Activated CD8-positive, alpha-beta T cell treated with anti-CD3 and anti-CD28 coated beads, Interleukin-2, amount 10 ng/mL, durations not matched to agents 7 days and 5 days (primary cell): ENCODE measurements around the gene MYBPC2. TPM values are rescaled to one million over a fixed set of nuclear protein-coding genes. Genes with fewer than 3 reads are reported as not detected.
"Not testable (repeated sequence)": the region's sequence is repeated elsewhere in the genome, so short reads cannot be mapped to it uniquely, and the experiment has no call there.

Experiments used
- ATAC-seq: fragments of 150-1000 bp; cut with Tn5 transposase; one replicate; pipeline ENCODE4 v1.10.0; 2021; ENCODE audit warnings: moderate library complexity
- CTCF ChIA-PET: fragments of 350-600 bp; sonication (Branson Sonifier 250); formaldehyde crosslinking; loops from one replicate; lab custom pipeline; 2021; ENCODE audit warnings: antibody characterized with exemption; lab: Charles Lee
- POLR2A ChIA-PET: fragments of 350-600 bp; sonication (Branson Sonifier 250); formaldehyde crosslinking; loops from one replicate; lab custom pipeline; 2021; ENCODE audit warnings: antibody characterized with exemption; lab: Charles Lee
- DNase-seq: peaks from one replicate; pipeline ENCODE4 v3.0.0-alpha.2; 2020
- H3K27ac Mint-ChIP-seq: one replicate; pipeline ENCODE4 v1.8.0; 2021; ENCODE audit warnings: mild to moderate bottlenecking, mixed read lengths
- H3K27me3 Mint-ChIP-seq: one replicate; pipeline ENCODE4 v1.8.0; 2021; ENCODE audit warnings: low read depth, mixed read lengths
- H3K36me3 Mint-ChIP-seq: one replicate; pipeline ENCODE4 v1.8.0; 2021; ENCODE audit warnings: low read depth, mixed read lengths
- H3K4me1 Mint-ChIP-seq: one replicate; pipeline ENCODE4 v1.8.0; 2021; ENCODE audit warnings: low read depth, mixed read lengths
- H3K4me3 Mint-ChIP-seq: one replicate; pipeline ENCODE4 v1.8.0; 2021; ENCODE audit warnings: mild to moderate bottlenecking, mixed read lengths
- H3K9me3 Mint-ChIP-seq: one replicate; pipeline ENCODE4 v1.8.0; 2022; ENCODE audit warnings: mixed read lengths; ENCODE audit not compliant: insufficient read depth
- total RNA-seq, 2 experiments: library from RNA; stranded (reverse); gene quantifications; one replicate each; pipeline ENCODE4 v1.2.3, GENCODE V29; 2021

The MYBPC2 gene
- total RNA-seq, 2 experiments from 2014 or later = not detected

DNA sequence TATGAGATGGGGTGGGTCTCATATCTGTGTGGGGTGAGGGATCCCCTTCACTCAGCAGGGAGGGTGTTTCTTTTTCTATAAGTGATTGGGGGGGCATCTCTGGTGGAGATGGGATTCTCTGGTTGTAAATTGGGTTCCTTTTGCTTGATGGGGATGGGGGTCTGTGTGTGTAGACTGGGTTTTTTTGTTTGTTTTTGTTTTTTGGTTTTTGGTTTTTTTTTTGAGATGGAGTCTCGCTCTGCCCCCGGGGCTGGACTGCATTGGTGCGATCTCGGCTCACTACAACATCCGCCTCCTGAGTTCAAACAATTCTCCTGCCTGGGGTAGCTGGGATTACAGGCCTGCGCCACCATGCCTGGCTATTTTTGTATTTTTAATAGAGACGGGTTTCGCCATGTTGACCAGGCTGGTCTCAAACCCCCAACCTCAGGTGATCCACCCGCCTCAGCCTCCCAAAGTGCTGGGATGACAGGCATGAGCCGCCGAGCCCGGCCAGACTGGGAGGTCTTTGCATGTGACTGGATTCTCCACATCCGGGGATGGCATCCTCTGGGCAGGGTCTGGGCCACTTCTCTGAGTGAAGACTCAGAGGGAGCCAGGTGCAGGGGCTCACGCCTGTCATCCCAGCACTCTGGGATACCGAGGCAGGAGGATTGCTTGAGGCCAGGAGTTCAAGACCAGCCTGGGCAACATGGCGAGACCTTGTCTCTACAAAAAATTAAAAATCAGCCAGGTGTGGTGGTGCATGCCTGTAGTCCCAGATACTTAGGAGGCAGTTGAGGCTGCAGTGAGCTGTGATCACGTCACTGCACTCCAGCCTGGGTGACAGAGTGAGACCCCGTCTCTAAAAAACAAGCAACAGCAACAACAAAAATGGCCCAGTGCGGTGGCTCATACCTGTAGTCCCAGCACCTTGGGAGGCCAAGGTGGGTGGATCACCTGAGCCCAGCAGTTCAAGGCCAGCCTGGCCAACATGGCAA lies 799 bp downstream of the MYBPC2 start:
- CTCF ChIA-PET = interaction anchor here (1.0 kb wide), 2 partner anchors 9 to 76 kb away, joined by 3 read pairs; no protein-coding TSS in a partner anchor
- peaks cover 33% of the 10 kb centered on the region for H3K27me3 Mint-ChIP-seq
- DNase-seq (no peak), ATAC-seq (no peak)
- no peaks in the 10 kb centered on the region for H3K36me3 Mint-ChIP-seq
- POLR2A ChIA-PET = interaction anchor here (0.6 kb wide), 1 partner anchor 9 kb away, joined by 3 read pairs; no protein-coding TSS in a partner anchor
- peak overlapping the region; percentile 28 for H3K4me3 Mint-ChIP-seq
- no peaks in the 10 kb centered on the region for H3K9me3 Mint-ChIP-seq
- peaks cover 10% of the 10 kb centered on the region for H3K4me1 Mint-ChIP-seq
- no peak overlapping the region for H3K27ac Mint-ChIP-seq

DNA sequence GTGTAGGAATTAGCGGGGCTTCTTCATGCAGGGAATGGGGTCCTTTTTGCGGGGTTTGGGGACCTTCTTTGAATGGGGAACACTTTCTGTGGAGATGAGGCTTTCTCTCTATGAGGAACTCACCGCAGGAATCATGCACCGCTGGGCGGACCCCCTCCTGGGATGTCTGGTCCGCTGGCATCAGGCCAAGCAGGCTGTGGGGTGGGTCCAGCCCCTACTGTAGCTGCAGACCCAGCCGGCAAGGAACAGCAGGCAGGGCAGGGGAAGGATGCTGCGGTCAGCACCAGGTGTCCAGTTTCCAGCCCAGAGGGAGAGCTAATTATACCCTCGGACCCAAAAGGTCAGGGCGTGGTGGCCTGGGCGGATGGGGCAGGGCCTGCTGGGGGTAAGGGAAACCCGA lies 1.8 kb downstream of the MYBPC2 start:
- Mint-ChIP-seq H3K27me3 (peaks cover 27% of the 10 kb centered on the region), H3K27ac (no peak overlapping the region), H3K9me3 (no peaks in the 10 kb centered on the region), H3K4me1 (peaks cover 10% of the 10 kb centered on the region), H3K36me3 (no peaks in the 10 kb centered on the region), H3K4me3 (no peak overlapping the region)
- ATAC-seq = no peak
- ChIA-PET CTCF (interaction anchor here (1.0 kb wide), 2 partner anchors 10 to 77 kb away, joined by 3 read pairs; no protein-coding TSS in a partner anchor), POLR2A (no interaction called here)
- DNase-seq = no peak

DNA sequence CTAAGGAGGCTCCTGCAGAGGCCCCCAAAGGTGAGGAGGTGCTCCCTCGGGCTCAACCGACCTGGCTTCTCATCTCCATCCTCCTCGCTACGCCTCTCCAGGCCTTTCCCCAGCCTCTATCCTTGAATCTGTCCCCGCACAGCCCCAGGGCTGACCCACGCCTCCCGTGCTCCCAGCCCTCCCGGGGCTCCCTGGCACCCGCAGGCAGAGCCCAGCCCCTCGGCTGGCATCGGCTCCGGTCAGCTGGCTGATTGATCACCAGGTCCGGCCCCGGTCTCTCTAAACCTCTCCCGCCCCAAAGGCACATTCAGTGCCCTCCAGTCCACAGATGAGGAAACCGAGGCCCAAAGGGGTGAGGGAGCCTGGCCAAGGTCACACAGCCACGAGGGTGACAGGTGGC lies 2.5 kb downstream of the MYBPC2 start:
- ChIA-PET CTCF (no interaction called here), POLR2A (no interaction called here)
- Mint-ChIP-seq H3K36me3 (no peaks in the 10 kb centered on the region), H3K27me3 (peaks cover 26% of the 10 kb centered on the region), H3K4me1 (peaks cover 10% of the 10 kb centered on the region), H3K9me3 (no peaks in the 10 kb centered on the region), H3K4me3 (no peak overlapping the region), H3K27ac (no peak overlapping the region)
- ATAC-seq = no peak
- DNase-seq = no peak

DNA sequence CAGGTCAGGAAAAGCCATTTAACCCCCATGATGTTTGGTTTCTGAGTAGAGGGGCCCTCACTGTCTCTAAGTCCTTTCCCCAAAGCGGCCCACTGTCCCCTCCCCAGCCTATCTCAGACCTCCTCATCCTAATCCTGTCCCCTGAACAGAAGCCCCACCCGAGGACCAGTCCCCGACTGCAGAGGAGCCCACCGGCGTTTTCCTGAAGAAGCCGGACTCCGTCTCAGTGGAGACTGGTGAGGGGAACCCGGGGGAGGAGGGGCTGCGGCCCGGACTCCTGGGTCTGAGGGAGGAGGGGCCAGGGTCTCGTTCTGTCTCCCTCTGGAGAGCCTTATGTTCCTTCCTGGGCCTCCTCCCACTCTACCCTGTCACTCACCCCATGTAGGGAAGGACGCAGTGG lies 2.9 kb downstream of the MYBPC2 start:
- DNase-seq (no peak), ATAC-seq (no peak)
- no peak overlapping the region for H3K27ac Mint-ChIP-seq
- ChIA-PET POLR2A (no interaction called here), CTCF (no interaction called here)
- H3K9me3 Mint-ChIP-seq = no peaks in the 10 kb centered on the region
- H3K27me3 Mint-ChIP-seq = peaks cover 24% of the 10 kb centered on the region
- peaks cover 10% of the 10 kb centered on the region for H3K4me1 Mint-ChIP-seq
- H3K36me3 Mint-ChIP-seq = no peaks in the 10 kb centered on the region
- H3K4me3 Mint-ChIP-seq = no peak overlapping the region

DNA sequence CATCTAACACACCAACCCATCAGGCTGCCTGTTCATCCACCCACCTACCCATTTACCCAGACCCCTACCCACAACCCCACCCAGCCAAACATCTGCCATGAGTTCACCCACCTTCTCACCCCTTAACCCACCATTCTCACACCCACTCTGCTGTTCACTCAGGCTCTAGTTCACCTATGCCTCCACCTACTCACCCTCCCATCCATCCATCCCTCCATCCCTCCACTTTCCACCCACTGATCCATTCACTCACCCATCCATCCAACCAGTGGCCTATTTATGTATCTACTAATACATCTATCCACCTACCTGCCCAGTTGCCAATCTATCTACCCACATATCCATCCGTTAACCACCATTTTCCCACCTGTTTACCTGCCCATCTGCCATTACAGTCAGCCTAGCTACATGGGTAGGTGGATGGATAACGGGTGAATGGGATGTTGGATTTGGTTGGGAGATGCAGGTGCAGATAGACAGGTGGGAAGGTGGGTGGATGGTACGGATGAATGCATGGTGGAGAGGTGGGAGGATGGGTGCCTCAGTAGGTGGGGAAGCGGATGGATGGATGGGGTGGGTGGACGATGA lies 5.3 kb downstream of the MYBPC2 start:
- Mint-ChIP-seq H3K4me3 (no peak overlapping the region), H3K4me1 (no peaks in the 10 kb centered on the region), H3K36me3 (no peaks in the 10 kb centered on the region), H3K27ac (no peak overlapping the region), H3K9me3 (no peaks in the 10 kb centered on the region), H3K27me3 (peaks cover 19% of the 10 kb centered on the region)
- ATAC-seq = no peak
- no peak for DNase-seq
- CTCF ChIA-PET = no interaction called here
- POLR2A ChIA-PET = no interaction called here

DNA sequence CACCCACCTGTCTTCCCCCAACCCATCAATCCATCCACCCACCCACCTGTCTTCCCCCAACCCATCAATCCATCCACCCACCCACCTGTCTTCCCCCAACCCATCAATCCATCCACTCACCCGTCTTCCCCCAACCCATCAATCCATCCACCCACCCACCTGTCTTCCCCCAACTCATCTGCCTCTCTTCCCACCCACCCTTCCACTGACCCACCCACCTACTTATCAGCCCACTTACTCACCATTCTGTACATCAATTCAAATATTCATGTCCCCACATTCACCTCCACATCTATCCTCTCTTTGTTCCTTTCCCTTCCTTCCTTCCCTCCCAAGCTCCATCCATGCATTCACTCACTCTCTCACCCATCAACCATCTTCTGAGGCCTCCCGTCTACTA lies 6.4 kb downstream of the MYBPC2 start:
- H3K36me3 Mint-ChIP-seq, CTCF ChIA-PET, H3K27ac Mint-ChIP-seq, POLR2A ChIA-PET, ATAC-seq, H3K9me3 Mint-ChIP-seq, H3K4me3 Mint-ChIP-seq, H3K4me1 Mint-ChIP-seq, DNase-seq: not testable (repeated sequence)
- peaks cover 14% of the 10 kb centered on the region for H3K27me3 Mint-ChIP-seq

DNA sequence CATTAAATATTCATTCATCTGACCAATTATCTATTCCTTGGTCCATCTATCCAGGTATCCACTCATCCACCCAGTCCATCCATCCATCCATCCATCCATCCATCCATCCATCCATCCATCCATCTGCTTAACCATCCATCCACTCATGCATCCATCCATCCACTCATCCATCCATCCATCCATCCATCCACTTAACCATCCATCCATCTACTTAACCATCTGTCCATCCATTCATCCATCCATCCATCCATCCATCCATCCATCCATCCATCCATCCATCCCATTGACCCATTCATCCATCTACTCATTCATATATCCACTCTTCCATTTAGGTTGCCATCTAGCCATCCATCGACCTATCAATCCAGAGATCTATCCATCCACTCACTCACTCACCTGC lies 11.4 kb downstream of the MYBPC2 start:
- Mint-ChIP-seq H3K4me3 (no peak overlapping the region), H3K27me3 (peaks cover 4% of the 10 kb centered on the region), H3K27ac (no peak overlapping the region), H3K4me1 (no peaks in the 10 kb centered on the region), H3K36me3 (no peaks in the 10 kb centered on the region), H3K9me3 (no peaks in the 10 kb centered on the region)
- ATAC-seq (no peak), DNase-seq (no peak)
- CTCF ChIA-PET = no interaction called here
- POLR2A ChIA-PET = no interaction called here

DNA sequence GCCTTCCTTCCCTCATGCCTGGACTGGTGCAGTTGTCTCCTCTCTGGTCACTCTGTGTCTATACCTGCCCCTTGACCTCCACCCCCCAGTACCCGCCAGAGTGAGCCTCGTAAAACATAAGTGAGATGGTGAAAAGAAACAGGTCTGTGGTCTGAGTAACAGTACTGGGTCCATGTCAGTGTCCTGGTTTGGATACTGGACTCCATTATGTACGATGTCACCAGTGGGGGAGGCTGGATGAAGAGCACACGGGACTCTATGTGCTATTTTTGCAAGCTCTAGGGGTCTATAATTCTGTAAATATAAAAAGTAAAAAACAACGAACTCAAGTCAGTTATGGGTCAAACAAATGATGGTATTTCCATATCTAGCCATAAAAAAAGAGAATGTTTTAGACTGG lies 14.4 kb downstream of the MYBPC2 start:
- Mint-ChIP-seq H3K9me3 (no peaks in the 10 kb centered on the region), H3K4me3 (no peak overlapping the region), H3K27me3 (peaks cover 4% of the 10 kb centered on the region), H3K36me3 (no peaks in the 10 kb centered on the region), H3K27ac (no peak overlapping the region), H3K4me1 (no peaks in the 10 kb centered on the region)
- ChIA-PET POLR2A (no interaction called here), CTCF (no interaction called here)
- ATAC-seq (no peak), DNase-seq (no peak)

DNA sequence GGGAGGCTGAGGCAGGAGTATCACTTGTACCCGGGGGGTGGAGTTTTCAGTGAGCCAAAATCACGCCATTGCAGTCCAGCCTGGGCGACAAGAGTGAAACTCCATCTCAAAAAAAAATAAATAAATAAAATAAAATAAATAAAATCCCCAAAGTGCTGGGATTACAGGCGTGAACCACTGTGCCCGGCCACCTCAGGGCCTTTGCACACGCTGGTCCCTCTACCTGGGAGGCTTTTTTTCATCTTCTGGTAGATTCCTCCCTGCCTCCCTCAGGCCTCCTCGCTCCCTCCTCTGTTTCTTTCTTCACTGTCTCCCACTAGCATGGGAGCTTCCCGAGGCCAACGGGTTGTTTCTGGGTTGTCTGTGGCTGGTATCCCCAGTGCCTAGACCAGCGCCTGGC lies 15.1 kb downstream of the MYBPC2 start:
- no peaks in the 10 kb centered on the region for H3K9me3 Mint-ChIP-seq
- no peak for ATAC-seq
- H3K36me3 Mint-ChIP-seq = no peaks in the 10 kb centered on the region
- no peak overlapping the region for H3K4me3 Mint-ChIP-seq
- H3K27me3 Mint-ChIP-seq = peaks cover 4% of the 10 kb centered on the region
- CTCF ChIA-PET = no interaction called here
- no peak overlapping the region for H3K27ac Mint-ChIP-seq
- POLR2A ChIA-PET = no interaction called here
- no peak for DNase-seq
- H3K4me1 Mint-ChIP-seq = no peaks in the 10 kb centered on the region

DNA sequence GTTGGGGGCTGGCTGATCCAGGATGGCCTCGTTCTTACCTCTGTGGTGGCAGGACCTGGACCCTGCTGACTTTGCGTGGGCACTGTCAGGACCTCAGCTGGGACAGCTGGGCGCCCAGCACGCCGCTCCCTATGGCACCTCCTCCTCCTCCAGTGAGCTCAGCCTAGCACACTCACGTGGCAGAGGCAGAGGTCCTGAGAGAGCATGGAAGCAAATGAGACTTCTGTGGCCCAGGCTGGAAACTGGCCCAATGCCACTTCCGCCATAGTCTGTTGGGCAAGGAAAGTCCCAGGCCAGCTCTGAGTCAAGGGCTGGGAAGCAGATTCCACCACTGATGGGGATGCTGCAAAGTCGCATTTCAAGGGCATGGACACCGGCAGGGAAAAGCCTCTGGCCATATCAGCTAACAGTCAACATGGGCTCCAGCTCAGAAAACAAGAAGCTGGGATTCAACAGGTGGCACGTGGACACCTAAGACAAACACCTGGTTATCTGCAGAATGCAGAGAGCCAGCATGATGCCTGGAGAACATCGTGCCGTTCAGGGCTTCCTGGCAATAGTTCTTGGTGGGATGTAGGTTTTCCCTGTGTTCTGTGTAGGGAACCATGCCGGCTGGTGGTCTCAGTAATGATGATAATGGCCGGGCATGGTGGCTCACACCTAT lies 16.7 kb downstream of the MYBPC2 start:
- H3K4me1 Mint-ChIP-seq = no peaks in the 10 kb centered on the region
- DNase-seq (no peak), ATAC-seq (no peak)
- H3K9me3 Mint-ChIP-seq = no peaks in the 10 kb centered on the region
- H3K36me3 Mint-ChIP-seq = no peaks in the 10 kb centered on the region
- no peak overlapping the region for H3K27ac Mint-ChIP-seq
- no peak overlapping the region for H3K4me3 Mint-ChIP-seq
- ChIA-PET POLR2A (no interaction called here), CTCF (interaction anchor here (1.8 kb wide), 1 partner anchor 11 kb away, joined by 7 read pairs; no protein-coding TSS in a partner anchor)
- no peaks in the 10 kb centered on the region for H3K27me3 Mint-ChIP-seq

DNA sequence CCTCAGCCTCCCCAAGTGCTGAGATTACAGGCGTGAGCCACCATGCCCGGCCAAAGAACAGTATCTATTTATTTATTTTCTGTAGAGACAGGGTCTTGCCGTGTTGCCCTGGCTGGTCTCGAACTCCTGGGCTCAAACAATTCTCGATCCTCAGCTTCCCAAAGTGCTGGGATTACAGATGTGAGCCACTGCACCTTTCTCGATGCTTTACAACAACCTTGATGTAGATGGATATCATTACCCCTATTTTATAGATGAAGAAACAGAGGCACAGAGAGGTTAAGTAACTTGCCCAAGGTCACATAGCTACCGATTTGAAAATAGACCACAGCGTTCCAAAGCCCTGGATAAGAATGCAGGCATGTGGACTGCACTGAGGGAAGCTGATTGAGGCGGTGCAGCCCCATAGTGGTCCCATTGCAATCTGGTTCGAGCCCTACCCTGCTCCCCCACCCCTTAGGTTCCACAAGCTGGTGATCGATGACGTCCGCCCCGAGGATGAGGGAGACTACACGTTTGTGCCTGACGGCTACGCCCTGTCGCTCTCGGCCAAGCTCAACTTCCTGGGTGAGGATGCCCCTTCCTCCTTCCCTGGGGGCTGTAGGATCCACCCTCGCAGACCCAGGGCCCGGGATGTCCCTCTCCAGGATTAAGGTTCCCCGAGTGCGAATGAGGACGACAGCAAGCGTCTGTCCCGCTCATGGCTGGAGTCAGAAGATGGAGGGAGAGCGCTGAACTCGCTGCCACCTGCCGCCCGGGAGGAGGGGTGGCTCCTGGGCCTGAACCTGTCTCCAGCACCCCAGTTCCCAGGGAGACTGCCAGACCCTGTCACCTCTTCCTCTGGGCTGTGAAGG lies 17.9 kb downstream of the MYBPC2 start:
- Mint-ChIP-seq H3K27me3 (no peaks in the 10 kb centered on the region), H3K9me3 (no peaks in the 10 kb centered on the region), H3K36me3 (no peaks in the 10 kb centered on the region), H3K4me3 (no peak overlapping the region), H3K4me1 (no peaks in the 10 kb centered on the region), H3K27ac (no peak overlapping the region)
- ChIA-PET CTCF (interaction anchor here (1.0 to 1.8 kb wide), 2 partner anchors 10 to 93 kb away, joined by 3 to 7 read pairs; no protein-coding TSS in a partner anchor), POLR2A (interaction anchor here (0.7 kb wide), 1 partner anchor 57 kb away, joined by 3 read pairs; no protein-coding TSS in a partner anchor)
- ATAC-seq = no peak
- DNase-seq = no peak
